Measurements from ENCODE around the gene PDE6H. TPM values are rescaled to one million over a fixed set of nuclear protein-coding genes. Genes with fewer than 3 reads are reported as not detected.

Gene PDE6H
- total RNA-seq, 1 donor from 2014 or later, result not detected

GRCh38 chr12:14988035-14988434 is 15.2 kb downstream of the PDE6H start:
- no peak for DNase-seq (ENCODE audit: low spot score)
- Histone ChIP-seq H3K4me3 (no peak overlapping the region), H4K20me1 (ENCODE audit: low read depth) (no peaks in the 10 kb centered on the region), H3K36me3 (no peaks in the 10 kb centered on the region), H3K27me3 (no peaks in the 10 kb centered on the region), H3K4me2 (no peak overlapping the region), H3K9me3 (ENCODE audit: low read depth) (no peaks in the 10 kb centered on the region), H3K9ac (no peak overlapping the region), H3K4me1 (no peaks in the 10 kb centered on the region), H3K79me2 (ENCODE audit: low read depth) (no peaks in the 10 kb centered on the region), H3K27ac (no peak overlapping the region), H2AFZ (replicated peaks) (no peak overlapping the region), H3F3A (ENCODE audit: low read depth) (no peaks in the 10 kb centered on the region)
- no peak overlapping the region for H3K27ac Mint-ChIP-seq
- H3K4me3 Mint-ChIP-seq, result no peak overlapping the region
- H3K27me3 Mint-ChIP-seq (ENCODE audit: insufficient read depth, low read depth), result no peaks in the 10 kb centered on the region
- H3K9me3 Mint-ChIP-seq, result peaks cover 6% of the 10 kb centered on the region
- H3K4me1 Mint-ChIP-seq, result no peaks in the 10 kb centered on the region
- TF ChIP-seq EZH2 (IDR thresholded peaks at IDR 0.05) (no peak), EZH2phosphoT487 (IDR thresholded peaks at IDR 0.05) (no peak), CTCF (IDR thresholded peaks at IDR 0.05) (no peak)
- H3K36me3 Mint-ChIP-seq, result no peaks in the 10 kb centered on the region

- H3K9me3 ChIP-seq (ENCODE audit: low read depth), result no peaks in the 10 kb centered on the region
- H3K4me2 ChIP-seq, result no peak overlapping the region
- no peak overlapping the region for H2AFZ ChIP-seq (replicated peaks)
- no peaks in the 10 kb centered on the region for H3K79me2 ChIP-seq (ENCODE audit: low read depth)
- H3F3A ChIP-seq (ENCODE audit: low read depth), result no peaks in the 10 kb centered on the region
- H3K4me1 ChIP-seq, result no peaks in the 10 kb centered on the region
- H3K27ac ChIP-seq, result no peak overlapping the region
- H3K9ac ChIP-seq, result no peak overlapping the region
- Mint-ChIP-seq H3K9me3 (peaks cover 6% of the 10 kb centered on the region), H3K4me3 (no peak overlapping the region), H3K36me3 (no peaks in the 10 kb centered on the region), H3K4me1 (no peaks in the 10 kb centered on the region), H3K27me3 (ENCODE audit: insufficient read depth, low read depth) (no peaks in the 10 kb centered on the region), H3K27ac (no peak overlapping the region)
- H3K4me3 ChIP-seq, result no peak overlapping the region
- H3K27me3 ChIP-seq, result no peaks in the 10 kb centered on the region
- no peak for DNase-seq (ENCODE audit: low spot score)
- no peaks in the 10 kb centered on the region for H3K36me3 ChIP-seq
- H4K20me1 ChIP-seq (ENCODE audit: low read depth), result no peaks in the 10 kb centered on the region
- TF ChIP-seq EZH2 (IDR thresholded peaks at IDR 0.05) (no peak), EZH2phosphoT487 (IDR thresholded peaks at IDR 0.05) (no peak), CTCF (IDR thresholded peaks at IDR 0.05) (no peak)
These were observed 16.9 kb downstream of the PDE6H start for GRCh38 chr12:14989790-14990189.

- H3K4me1 Mint-ChIP-seq, result no peaks in the 10 kb centered on the region
- DNase-seq (ENCODE audit: low spot score), result no peak
- Histone ChIP-seq H3K4me3 (no peak overlapping the region), H3K9me3 (ENCODE audit: low read depth) (no peaks in the 10 kb centered on the region), H3K27ac (no peak overlapping the region), H2AFZ (replicated peaks) (no peak overlapping the region), H3K36me3 (no peaks in the 10 kb centered on the region), H3F3A (ENCODE audit: low read depth) (no peaks in the 10 kb centered on the region), H3K4me1 (no peaks in the 10 kb centered on the region), H4K20me1 (ENCODE audit: low read depth) (no peaks in the 10 kb centered on the region), H3K27me3 (no peaks in the 10 kb centered on the region), H3K4me2 (no peak overlapping the region), H3K79me2 (ENCODE audit: low read depth) (no peaks in the 10 kb centered on the region), H3K9ac (no peak overlapping the region)
- peaks cover 6% of the 10 kb centered on the region for H3K9me3 Mint-ChIP-seq
- no peaks in the 10 kb centered on the region for H3K36me3 Mint-ChIP-seq
- no peak overlapping the region for H3K27ac Mint-ChIP-seq
- TF ChIP-seq CTCF (IDR thresholded peaks at IDR 0.05), result no peak
- no peak for TF ChIP-seq EZH2phosphoT487 (IDR thresholded peaks at IDR 0.05)
- no peak for TF ChIP-seq EZH2 (IDR thresholded peaks at IDR 0.05)
- no peaks in the 10 kb centered on the region for H3K27me3 Mint-ChIP-seq (ENCODE audit: insufficient read depth, low read depth)
- H3K4me3 Mint-ChIP-seq, result no peak overlapping the region
These were observed 18.2 kb downstream of the PDE6H start for GRCh38 chr12:14991069-14991468.

All from neural progenitor cell (in vitro differentiated cells).